ENCODE results near the gene STAB2.

DNA sequence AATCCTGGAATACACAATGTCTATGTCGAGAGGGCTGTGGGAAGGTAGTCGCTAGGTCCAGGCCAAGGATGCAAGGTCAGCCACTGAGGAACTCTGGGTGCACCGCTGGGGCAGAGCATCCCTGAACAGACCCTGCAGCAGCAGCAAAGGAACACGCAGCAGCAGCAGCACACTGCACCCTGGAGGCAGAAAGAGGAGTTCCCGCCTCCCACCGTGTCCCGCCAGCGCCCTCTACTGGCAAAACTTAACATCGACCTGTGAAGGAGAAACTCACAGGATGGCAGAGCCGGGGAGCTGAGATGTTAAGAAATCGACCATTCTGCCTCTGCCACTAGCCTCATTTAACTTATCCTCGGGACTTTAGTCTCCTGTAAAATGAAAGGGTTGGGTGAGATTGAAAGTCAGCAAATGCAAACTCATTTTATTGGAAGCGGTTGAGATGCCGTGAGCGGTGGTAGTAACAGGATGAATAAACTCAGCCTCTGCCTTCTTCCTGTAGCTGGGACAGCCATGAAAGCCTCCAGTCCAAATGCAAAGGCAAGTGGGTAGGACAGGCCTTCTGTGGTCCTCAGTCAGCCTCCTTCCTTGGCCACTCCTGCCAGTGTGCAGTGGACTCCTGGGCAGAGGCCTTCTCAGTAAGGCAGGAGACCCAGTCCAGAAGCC, 45.6 kb downstream of the STAB2 start:
- TF ChIP-seq MAFK (IDR thresholded peaks at IDR 0.05; ENCODE audit: low read depth, low read length): no peak
- TF ChIP-seq CEBPB (IDR thresholded peaks at IDR 0.05; ENCODE audit: low read depth, low read length): no peak
- TF ChIP-seq, protein P1, sequence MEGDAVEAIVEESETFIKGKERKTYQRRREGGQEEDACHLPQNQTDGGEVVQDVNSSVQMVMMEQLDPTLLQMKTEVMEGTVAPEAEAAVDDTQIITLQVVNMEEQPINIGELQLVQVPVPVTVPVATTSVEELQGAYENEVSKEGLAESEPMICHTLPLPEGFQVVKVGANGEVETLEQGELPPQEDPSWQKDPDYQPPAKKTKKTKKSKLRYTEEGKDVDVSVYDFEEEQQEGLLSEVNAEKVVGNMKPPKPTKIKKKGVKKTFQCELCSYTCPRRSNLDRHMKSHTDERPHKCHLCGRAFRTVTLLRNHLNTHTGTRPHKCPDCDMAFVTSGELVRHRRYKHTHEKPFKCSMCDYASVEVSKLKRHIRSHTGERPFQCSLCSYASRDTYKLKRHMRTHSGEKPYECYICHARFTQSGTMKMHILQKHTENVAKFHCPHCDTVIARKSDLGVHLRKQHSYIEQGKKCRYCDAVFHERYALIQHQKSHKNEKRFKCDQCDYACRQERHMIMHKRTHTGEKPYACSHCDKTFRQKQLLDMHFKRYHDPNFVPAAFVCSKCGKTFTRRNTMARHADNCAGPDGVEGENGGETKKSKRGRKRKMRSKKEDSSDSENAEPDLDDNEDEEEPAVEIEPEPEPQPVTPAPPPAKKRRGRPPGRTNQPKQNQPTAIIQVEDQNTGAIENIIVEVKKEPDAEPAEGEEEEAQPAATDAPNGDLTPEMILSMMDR (IDR thresholded peaks at IDR 0.05; ENCODE audit: control extremely low read depth in 1 of 3, insufficient read depth in 1 of 3, low read depth in 1 of 3, low read length in 3 of 3): peak; percentile 100
- TF ChIP-seq HDAC6 (IDR thresholded peaks at IDR 0.05; ENCODE audit: low read depth, low read length): no peak
- TF ChIP-seq TBP (IDR thresholded peaks at IDR 0.05; ENCODE audit: low read depth, low read length): no peak
